HG03060 (cell line): ENCODE measurements around the gene CORIN.
"Not testable (repeated sequence)": the region's sequence is repeated elsewhere in the genome, so short reads cannot be mapped to it uniquely, and the experiment has no call there.

Experiments used
- ATAC-seq: cut with Tn5 transposase; IDR thresholded peaks from one replicate; pipeline ENCODE4 v1.9.1; 2021; ENCODE audit warnings: low read depth, moderate number of reproducible peaks; ENCODE audit not compliant: unreplicated experiment

CORIN gene

GRCh38 chr4:47785153-47785552 lies 52.7 kb downstream of the CORIN start:
- ATAC-seq: no peak

- no peak for ATAC-seq
These were observed 53.6 kb downstream of the CORIN start for GRCh38 chr4:47784222-47784621.

GRCh38 chr4:47776353-47776752 lies 61.5 kb downstream of the CORIN start:
- no peak for ATAC-seq

GRCh38 chr4:47774079-47774478 lies 63.8 kb downstream of the CORIN start:
- ATAC-seq: no peak

- no peak for ATAC-seq
These were observed 66.8 kb downstream of the CORIN start for GRCh38 chr4:47771020-47771419.

GRCh38 chr4:47767956-47768355 lies 69.9 kb downstream of the CORIN start:
- ATAC-seq: not testable (repeated sequence)

- ATAC-seq: no peak
These were observed 74.6 kb downstream of the CORIN start for GRCh38 chr4:47763279-47763678.

- no peak for ATAC-seq
These were observed 75.2 kb downstream of the CORIN start for GRCh38 chr4:47762376-47763266.

- ATAC-seq: not testable (repeated sequence)
These were observed 84.6 kb downstream of the CORIN start for GRCh38 chr4:47753316-47753715.

- ATAC-seq: no peak
These were observed 85.7 kb downstream of the CORIN start for GRCh38 chr4:47752214-47752613.

GRCh38 chr4:47750788-47751187 lies 87.1 kb downstream of the CORIN start:
- no peak for ATAC-seq

GRCh38 chr4:47749858-47750257 lies 88.0 kb downstream of the CORIN start:
- no peak for ATAC-seq

- no peak for ATAC-seq
These were observed 88.8 kb downstream of the CORIN start for GRCh38 chr4:47749060-47749459.

GRCh38 chr4:47747846-47748494 lies 89.9 kb downstream of the CORIN start:
- ATAC-seq: no peak

- ATAC-seq: no peak
These were observed 90.7 kb downstream of the CORIN start for GRCh38 chr4:47747211-47747610.

GRCh38 chr4:47746122-47746521 lies 91.7 kb downstream of the CORIN start:
- ATAC-seq: no peak

GRCh38 chr4:47744843-47745382 lies 93.0 kb downstream of the CORIN start:
- no peak for ATAC-seq

- ATAC-seq: no peak
These were observed 93.6 kb downstream of the CORIN start for GRCh38 chr4:47744253-47744652.

GRCh38 chr4:47741200-47741599 lies 96.7 kb downstream of the CORIN start:
- ATAC-seq: no peak

GRCh38 chr4:47737326-47737725 lies 100.5 kb downstream of the CORIN start:
- no peak for ATAC-seq

GRCh38 chr4:47736555-47736954 lies 101.3 kb downstream of the CORIN start:
- ATAC-seq: no peak

- ATAC-seq: no peak
These were observed 101.7 kb downstream of the CORIN start for GRCh38 chr4:47736146-47736545.
